PFSK-1 (cell line): ENCODE results near the gene PDC.

Experiments used
- FOXP2 ChIP-seq: optimal IDR thresholded peaks from 2 replicates; pipeline ENCODE3; 2011; ENCODE audit warnings: borderline replicate concordance, control low read depth, inconsistent platforms; ENCODE audit not compliant: insufficient read depth; ENCODE audit errors: extremely low read length, extremely low read depth
- POLR2AphosphoS5 ChIP-seq: IDR thresholded peaks from 2 replicates; pipeline ENCODE4 v1.6.1; 2012; ENCODE audit warnings: low read depth, mild to moderate bottlenecking, control low read depth, low read length, moderate library complexity
- SIN3A ChIP-seq: IDR thresholded peaks from 2 replicates; pipeline ENCODE4 v1.6.1; 2012; ENCODE audit warnings: mild to moderate bottlenecking, low read length, moderate library complexity, borderline replicate concordance; ENCODE audit not compliant: insufficient read depth
- TAF1 ChIP-seq: IDR thresholded peaks from 2 replicates; pipeline ENCODE4 v1.6.1; 2012; ENCODE audit warnings: low read length, control low read depth, borderline replicate concordance; ENCODE audit not compliant: insufficient read depth
- TF ChIP-seq, protein P1 (sequence below), 2 experiments: IDR thresholded peaks; 2 replicates each; pipeline versions ENCODE4 v1.6.1 to v1.8.0; 2011 to 2012; ENCODE audit warnings: low read depth in 2 of 2, low read length in 2 of 2, control low read depth in 1 of 2, inconsistent platforms in 1 of 2, mild to moderate bottlenecking in 1 of 2, moderate library complexity in 1 of 2; ENCODE audit not compliant: insufficient read depth in 1 of 2

Gene PDC

DNA sequence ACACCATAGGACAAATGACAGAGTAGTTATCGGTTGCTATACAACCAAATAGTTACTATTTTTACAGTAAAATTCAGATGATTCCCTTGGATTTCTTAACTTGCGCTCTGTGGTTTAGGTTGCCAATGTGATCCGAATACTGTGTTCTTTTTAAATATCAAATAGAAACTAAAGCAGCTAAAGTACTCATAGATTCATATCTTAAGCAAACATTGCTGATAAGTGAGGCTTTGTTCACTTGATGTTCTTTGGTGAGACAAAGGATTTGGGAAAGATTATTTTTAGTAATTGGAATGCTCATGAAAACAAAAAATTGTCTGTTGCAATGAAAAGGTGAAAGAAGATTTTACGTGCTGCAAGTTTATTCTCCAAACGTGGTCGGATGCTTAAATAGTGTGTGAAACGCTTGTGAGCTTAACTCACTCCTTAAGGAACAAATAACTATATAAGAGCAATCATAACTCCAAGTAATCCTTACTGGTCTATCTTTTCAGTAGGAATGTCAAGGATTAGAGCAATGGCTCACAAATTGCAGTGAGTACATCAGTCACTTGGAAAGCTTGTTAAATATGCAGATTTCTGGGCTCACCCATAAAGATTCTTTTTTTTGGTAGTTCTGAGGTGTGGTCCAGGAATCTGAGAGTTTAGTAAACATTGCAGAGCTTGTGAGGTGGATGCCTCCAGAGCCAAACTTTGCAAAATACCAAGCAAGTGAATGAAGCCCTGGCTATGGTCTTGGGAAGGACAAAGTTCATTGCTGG lies 31.8 kb upstream of the PDC start:
- no peak for TF ChIP-seq TAF1
- TF ChIP-seq FOXP2, result no peak
- TF ChIP-seq, protein P1, sequence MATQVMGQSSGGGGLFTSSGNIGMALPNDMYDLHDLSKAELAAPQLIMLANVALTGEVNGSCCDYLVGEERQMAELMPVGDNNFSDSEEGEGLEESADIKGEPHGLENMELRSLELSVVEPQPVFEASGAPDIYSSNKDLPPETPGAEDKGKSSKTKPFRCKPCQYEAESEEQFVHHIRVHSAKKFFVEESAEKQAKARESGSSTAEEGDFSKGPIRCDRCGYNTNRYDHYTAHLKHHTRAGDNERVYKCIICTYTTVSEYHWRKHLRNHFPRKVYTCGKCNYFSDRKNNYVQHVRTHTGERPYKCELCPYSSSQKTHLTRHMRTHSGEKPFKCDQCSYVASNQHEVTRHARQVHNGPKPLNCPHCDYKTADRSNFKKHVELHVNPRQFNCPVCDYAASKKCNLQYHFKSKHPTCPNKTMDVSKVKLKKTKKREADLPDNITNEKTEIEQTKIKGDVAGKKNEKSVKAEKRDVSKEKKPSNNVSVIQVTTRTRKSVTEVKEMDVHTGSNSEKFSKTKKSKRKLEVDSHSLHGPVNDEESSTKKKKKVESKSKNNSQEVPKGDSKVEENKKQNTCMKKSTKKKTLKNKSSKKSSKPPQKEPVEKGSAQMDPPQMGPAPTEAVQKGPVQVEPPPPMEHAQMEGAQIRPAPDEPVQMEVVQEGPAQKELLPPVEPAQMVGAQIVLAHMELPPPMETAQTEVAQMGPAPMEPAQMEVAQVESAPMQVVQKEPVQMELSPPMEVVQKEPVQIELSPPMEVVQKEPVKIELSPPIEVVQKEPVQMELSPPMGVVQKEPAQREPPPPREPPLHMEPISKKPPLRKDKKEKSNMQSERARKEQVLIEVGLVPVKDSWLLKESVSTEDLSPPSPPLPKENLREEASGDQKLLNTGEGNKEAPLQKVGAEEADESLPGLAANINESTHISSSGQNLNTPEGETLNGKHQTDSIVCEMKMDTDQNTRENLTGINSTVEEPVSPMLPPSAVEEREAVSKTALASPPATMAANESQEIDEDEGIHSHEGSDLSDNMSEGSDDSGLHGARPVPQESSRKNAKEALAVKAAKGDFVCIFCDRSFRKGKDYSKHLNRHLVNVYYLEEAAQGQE (IDR thresholded peaks at IDR 0.05; ENCODE audit: insufficient read depth in 1 of 2, low read depth in 2 of 2, low read length in 2 of 2), result no peak
- no peak for TF ChIP-seq POLR2AphosphoS5
- TF ChIP-seq SIN3A, result no peak

DNA sequence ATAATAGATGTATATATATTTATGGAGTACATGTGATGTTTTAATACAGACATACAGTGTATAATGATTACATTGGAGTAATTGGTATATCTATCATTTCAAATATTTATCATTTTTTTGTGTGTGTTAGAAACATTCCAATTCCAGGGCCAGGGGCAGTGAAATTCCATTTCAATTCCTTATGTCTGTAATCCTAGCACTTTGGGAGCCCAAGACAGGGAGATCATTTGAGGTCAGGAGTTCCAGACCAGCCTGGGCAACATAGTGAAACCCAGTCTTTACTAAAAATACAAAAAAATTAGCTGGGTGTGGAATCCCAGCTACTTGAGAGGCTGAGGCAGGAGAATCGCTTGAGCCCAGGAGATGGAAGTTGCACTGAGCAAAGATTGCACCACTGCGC lies 30.4 kb upstream of the PDC start:
- TF ChIP-seq, protein P1 (IDR thresholded peaks at IDR 0.05; ENCODE audit: insufficient read depth in 1 of 2, low read depth in 2 of 2, low read length in 2 of 2), result no peak
- TF ChIP-seq FOXP2, result no peak
- no peak for TF ChIP-seq POLR2AphosphoS5

DNA sequence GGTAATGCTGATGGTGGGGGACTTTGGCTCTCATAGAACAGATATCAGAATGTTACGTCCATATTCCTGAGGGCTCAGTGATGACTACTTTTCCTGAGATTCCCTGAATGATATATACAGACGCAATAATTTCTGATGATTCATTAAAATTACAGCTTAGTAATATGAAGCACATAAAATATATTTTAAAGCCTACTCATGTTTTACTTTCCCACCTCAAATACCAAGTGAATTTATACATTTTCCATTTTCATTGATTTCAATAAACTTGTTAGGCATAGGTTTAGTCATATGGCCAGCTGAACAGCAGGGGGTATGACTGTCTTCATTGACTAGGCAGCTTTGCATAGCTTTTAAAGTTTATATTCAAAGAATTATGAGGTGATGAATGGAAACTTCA lies 26.2 kb upstream of the PDC start:
- TF ChIP-seq SIN3A (no peak), FOXP2 (no peak), POLR2AphosphoS5 (no peak), TAF1 (no peak)
- TF ChIP-seq, protein P1 (IDR thresholded peaks at IDR 0.05; ENCODE audit: insufficient read depth in 1 of 2, low read depth in 2 of 2, low read length in 2 of 2), result no peak

DNA sequence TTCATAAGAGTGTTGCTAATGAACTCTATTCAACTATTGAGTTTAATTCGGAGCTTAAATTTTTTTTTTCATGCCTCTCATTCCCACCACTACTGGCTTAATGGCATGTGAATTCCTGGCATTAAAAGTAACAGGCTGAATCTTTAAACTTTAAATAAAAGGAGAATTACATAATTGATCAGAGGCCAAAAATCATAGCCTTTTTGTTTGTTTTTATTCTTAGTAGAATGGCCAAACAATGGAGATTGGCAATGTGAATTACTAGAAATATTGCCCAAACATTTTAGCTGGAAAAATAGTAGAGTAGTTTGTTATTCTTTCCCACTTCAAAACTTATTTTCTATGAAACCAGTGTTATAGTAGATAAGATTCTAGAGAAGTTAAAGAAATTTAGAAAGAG lies 25.1 kb upstream of the PDC start:
- no peak for TF ChIP-seq FOXP2
- no peak for TF ChIP-seq SIN3A
- no peak for TF ChIP-seq POLR2AphosphoS5
- TF ChIP-seq TAF1, result no peak
- TF ChIP-seq, protein P1 (IDR thresholded peaks at IDR 0.05; ENCODE audit: insufficient read depth in 1 of 2, low read depth in 2 of 2, low read length in 2 of 2), result no peak

DNA sequence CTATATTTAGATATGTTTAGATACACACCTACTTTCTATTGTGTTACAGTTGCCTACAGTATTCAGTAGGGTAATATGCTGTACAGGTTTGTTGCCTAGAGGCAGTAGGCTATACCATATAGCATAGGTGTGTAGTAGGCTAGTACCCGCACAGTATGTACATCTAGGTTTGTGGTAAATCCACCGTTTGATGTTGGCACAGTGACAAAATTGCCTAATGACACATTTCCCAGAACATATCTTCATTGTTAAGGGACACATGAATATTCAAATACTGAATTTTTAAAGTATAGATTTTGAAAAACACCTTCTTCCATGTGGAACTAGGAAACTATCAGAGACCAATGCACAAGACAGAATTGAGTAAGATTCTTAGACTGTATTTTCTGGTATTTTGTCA lies 22.6 kb upstream of the PDC start:
- TF ChIP-seq TAF1 (no peak), POLR2AphosphoS5 (no peak), FOXP2 (no peak), SIN3A (no peak)
- TF ChIP-seq, protein P1 (IDR thresholded peaks at IDR 0.05; ENCODE audit: insufficient read depth in 1 of 2, low read depth in 2 of 2, low read length in 2 of 2), result no peak
